NCI-H748 treated with DMSO at 0.1 percent for 48 hours (cell line): ENCODE measurements around the gene RERE.
A peak's percentile ranks its signal among the peaks of the same experiment; 100 is the strongest.

Experiments used
- DNase-seq: peaks from one replicate; lab custom pipeline; 2025; lab: John Stamatoyannopoulos, UW

RERE gene

GRCh38 chr1:8423692-8424538 lies 393.5 kb downstream of the RERE start:
- peak; percentile 23 for DNase-seq

DNA sequence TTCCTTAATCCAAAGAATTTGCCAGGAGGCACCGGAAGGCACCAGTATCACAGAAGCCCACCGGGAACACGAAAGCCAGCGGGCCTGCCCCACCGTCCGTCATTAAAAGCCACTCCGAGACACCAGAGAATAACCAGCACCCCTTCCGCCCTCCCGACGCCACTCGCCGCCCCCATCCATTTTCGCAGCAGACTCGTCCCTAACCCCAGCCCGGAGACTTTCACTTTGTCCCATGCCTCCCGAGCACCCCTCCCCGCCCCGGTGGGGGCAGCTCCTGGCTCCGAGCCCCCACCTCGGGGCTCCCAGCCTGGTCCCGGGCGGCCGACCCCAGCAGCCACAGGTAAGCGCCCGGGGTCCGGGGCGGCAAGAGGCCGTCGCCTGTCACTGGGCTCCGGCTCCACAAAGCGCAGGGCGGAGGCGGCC lies 394.2 kb downstream of the RERE start:
- DNase-seq = no peak

DNA sequence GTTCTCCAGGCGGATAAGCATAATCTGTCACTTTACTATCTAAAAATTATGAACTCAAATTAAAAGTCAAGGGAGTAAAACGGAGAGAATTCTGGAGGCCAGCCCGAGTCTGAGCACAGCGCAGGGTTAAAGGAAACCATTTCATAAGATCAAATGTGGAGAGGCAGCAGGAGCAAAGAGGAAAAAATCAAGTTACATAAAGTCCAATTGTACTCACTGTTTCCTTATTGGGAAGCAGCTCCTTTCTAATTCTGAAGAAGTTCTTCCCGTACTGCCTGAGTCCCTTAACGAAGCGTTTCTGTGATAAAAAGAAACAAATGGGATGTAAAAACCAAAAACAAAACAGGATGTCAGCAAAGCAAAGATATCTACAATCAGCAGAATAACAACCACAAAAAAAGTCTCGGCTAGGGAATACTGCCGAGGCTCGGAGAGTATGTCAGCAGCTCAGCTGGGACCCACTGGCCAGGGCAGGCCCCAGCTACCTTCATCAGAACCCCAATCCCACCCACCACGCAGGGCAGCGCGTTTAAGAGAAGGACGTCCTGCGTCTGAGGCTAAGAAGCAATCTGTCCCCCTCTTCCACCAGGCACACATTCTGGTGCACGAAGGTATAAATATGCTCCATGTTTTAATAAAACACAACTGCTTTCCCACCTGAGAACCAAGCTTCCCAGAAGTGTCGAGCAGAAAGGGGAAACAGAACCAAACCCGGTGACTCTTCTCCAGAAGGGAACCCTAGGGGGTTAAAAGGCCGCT lies 394.8 kb downstream of the RERE start:
- DNase-seq = no peak

DNA sequence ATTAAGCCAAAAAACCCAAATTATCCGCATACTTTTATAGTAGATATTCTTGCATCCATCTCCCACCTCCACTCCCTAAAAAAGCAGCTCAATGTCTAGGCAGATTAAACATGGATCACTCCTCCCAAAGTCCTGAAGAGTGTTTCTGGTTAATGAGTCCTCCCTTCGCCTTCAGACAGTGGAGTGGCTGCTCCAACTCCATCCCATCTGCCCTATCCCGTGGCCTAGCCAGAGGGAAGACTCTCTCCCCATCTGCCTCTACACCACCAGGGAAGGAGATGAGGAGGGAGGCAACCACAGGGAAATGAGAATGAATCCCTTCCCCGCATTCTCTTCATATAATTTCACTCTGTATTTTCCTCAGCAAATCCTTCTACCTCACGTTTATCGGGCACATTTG lies 395.7 kb downstream of the RERE start:
- no peak for DNase-seq

DNA sequence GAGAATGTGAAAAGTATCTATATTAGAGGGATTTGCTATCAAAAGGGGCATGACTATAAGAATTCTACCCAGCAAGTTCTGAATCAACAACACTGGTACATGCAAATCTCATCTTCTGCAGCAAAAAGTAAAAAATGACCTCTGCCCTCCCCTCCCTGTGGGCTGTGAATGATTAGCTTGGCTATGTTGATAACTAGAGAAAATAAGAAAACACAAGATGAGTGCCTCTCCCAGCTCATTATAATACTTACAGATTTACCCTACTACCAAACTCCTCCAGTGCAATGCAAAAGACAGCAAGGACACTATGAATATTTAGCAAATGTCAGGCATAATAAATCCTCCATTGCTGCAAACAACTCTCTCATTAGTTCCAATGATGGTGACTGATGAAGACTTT lies 397.1 kb downstream of the RERE start:
- DNase-seq = no peak

DNA sequence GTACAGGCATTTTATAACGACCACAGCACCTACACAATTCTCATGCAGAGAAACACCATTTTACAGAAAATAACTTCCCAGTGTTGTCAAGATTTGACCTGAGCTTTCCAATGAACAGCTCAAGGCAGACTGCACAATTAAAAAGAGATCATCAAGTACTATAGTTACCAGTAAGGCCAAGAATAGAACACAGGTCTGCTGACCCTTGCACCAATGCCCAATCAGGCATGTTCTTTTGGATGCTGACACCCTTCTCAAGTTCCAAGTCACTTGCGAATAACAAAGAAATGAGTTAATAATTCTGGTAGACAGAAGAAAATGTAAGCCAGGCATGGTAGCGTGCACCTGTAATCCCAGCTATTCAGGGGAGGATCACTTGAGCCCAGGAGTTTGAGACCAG lies 397.6 kb downstream of the RERE start:
- DNase-seq = no peak

GRCh38 chr1:8419172-8419571 lies 398.3 kb downstream of the RERE start:
- no peak for DNase-seq

DNA sequence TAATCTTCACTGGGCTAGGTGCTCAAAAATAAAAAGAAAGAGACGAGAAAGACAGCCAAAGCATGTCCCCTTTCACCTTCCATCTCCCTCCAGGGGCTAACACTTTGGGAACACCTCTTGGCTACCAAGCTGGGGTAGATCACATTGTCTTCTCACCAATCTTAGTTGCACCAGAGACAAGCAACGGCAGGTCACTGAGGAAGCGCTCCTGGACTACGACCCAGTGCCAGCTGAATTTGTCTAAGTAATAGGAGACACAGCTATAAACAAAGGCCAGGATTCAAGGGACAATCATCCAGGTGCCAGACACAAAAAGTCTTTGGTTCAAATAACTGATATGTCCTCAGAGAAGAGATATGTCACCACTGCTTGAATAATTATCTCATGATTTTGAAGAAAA lies 399.1 kb downstream of the RERE start:
- no peak for DNase-seq

DNA sequence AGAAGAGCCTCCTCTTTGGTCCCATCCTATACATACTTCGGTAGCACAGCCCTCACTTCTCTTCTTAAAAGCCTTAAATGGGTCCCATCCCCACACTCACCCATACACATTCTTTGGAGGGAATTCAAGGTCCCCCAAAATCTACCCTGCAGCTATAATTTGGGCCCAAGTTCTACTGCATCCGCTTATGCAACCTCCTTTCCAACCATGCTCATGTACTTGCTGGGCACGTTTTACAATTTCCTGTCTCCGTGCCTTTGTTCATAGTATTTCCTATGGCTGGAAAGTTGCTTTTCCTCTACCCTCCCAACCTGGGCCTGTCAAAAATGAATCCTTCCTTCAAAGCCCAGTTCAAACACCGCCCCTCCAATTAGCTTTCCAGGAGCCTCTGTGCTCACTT lies 399.8 kb downstream of the RERE start:
- no peak for DNase-seq

- no peak for DNase-seq
Measured at GRCh38 chr1:8416881-8417280, 400.6 kb downstream of the RERE start.

DNA sequence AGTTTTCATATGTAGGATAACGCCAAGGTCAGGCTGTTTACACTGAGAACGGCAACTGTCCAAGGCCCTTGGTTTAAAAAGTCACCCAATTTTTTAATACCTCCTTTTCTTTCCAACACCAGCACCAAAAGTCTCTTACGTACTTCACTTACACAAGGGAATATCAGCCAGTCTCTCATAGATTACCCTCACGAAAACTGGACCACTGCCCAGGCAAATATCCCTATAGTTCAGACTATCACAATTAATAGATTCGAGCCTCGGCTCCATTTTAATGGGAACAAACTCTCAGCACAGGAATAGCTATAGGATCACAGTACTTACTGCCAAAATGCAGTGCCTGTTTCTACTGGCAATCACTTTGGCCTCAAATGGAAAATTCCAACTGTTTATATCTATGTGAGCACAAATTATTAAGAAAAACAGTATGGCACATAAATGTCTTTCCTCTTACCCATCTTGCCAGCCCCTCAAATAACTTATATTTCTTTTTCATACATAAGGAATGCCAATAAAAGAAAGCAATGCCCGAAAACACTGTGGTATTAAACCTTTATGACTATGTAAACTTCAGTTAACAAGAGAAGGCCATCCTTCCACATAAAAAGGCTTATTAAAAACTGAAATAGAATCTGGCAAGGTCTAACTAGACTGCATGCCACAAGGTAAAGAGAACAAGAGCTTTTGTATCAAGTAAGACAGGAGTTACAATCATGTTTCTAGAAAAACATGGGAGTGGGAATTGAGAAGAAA lies 401.7 kb downstream of the RERE start:
- DNase-seq = no peak

DNA sequence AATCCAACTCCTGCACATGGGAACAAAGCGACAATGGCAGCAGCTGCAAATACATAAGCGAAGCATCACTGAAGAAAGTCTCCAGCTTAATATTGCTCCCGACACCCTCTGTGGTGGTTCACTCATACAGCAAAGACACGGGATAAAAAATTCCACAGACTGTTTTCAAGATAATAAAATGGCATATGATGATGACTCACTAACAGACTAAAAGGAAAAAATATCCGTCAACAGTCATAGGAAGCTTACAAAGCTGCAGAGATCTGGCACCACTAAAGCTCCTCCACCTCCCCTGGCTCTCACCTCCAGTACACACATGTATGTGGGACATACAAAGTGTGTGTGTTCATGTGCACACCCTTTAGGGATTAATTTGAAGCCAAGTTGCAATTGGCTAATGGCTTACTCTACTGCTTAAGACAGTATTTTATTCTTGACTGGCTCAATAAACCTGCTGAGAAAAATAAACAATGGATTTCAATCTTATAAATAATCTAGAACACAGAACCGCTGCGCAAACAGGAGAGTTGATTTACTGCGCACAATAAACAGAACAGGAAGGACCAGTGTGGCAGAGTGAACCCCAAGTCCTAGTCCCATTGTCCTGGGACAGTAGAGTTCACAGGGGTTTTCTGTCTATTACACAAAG lies 405.1 kb downstream of the RERE start:
- DNase-seq = no peak

DNA sequence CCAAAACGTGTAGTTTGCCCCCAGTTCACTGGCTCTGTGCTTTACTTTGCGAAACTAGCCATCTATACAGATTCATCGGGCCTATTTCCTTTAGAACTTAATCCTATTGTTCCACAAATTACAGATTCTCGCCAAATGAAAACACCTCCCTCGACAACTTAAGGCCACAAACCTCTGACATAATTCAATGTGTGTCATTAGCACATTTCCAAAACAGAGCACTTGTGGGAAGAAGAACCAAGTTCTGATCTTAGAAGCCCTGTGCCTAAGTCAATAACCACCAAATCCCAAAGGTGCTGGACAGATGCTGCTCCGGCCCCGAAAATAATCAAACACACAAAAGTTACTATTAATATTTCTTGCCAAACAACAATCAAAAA lies 405.6 kb downstream of the RERE start:
- DNase-seq = no peak

GRCh38 chr1:8410791-8411190 lies 406.6 kb downstream of the RERE start:
- no peak for DNase-seq

- DNase-seq = no peak
Measured at GRCh38 chr1:8409606-8410005, 407.8 kb downstream of the RERE start.

DNA sequence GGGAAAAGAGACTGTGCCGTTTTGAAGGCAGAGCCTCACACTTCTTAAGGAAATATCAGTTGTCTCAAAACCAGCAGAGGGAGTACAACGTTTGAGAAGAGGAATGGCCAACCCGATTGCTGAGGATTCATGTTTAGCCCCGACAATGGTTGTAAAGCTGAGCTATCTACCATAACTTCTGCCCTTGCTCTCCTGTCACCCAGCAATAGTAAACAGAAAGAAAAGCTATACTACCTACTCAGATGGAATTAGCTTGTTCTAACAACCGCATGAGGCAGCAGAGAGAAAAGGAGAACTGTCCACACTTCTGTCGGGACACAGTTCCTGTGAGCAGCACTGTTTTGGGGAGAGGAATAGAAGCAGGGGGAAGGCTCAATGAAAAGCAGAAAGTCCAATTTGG lies 408.3 kb downstream of the RERE start:
- DNase-seq = no peak

- DNase-seq = no peak
Measured at GRCh38 chr1:8408151-8408839, 409.1 kb downstream of the RERE start.

DNA sequence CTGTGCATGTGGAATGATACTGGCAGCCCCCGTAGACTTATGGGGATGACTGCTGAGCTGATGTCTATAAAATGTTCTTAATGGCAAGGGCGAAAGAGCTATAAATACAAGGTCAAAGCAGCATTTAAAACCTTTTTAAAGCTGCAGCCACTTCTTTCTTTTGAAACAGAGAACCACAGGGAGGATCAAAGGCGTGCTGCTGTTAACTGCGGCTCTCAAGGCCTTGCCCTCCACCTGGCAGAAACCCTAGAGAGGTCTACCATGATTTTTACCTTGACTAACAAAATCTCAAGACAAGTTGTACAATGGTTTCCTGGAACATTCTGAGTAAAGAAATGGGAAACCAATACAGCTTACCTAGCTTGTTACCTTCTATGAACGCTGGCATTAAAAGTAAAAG lies 409.8 kb downstream of the RERE start:
- no peak for DNase-seq

DNA sequence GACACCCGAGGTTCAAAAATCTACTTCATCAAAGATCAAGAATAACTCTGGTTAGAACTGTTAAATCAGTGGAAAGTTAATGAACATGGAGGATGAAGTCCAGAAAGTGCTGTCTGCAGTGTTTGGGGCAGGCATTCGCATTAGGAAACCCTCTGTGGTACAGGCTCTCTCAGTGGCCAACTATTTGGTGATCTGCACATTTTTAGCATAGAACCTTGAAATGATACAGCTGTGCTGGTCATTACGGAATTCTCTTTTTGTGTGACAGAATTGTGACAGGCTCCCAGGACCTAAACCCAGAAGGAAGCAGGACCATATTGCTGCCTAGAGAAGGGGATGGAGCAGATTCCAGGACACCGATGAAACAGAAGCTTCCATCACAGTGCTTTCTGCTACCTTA lies 410.5 kb downstream of the RERE start:
- no peak for DNase-seq

- DNase-seq = no peak
Measured at GRCh38 chr1:8406011-8406410, 411.4 kb downstream of the RERE start.

- no peak for DNase-seq
Measured at GRCh38 chr1:8404460-8405370, 412.7 kb downstream of the RERE start.
